SU-DHL-6 (cell line): Measurements from ENCODE around the gene CUX1.
"Not testable (repeated sequence)": the region's sequence is repeated elsewhere in the genome, so short reads cannot be mapped to it uniquely, and the experiment has no call there.

Source experiments
- H2AFZ ChIP-seq: fragments of 200-600 bp; sonication (generic); 2 replicates; pipeline ENCODE4 v1.6.1; 2014; ENCODE audit warnings: low read depth, mild to moderate bottlenecking, moderate library complexity, mixed read lengths, antibody characterized with exemption, low read length; ENCODE audit not compliant: severe bottlenecking
- H3F3A ChIP-seq: fragments of 200-600 bp; shearing (Covaris generic); 2 replicates; pipeline ENCODE4 v1.6.0; 2016; ENCODE audit warnings: antibody characterized with exemption, mild to moderate bottlenecking; ENCODE audit not compliant: insufficient read depth
- H3K27ac ChIP-seq: fragments of 200-600 bp; sonication (generic); 2 replicates; pipeline ENCODE4 v1.5.1; 2016; ENCODE audit warnings: low read depth, mild to moderate bottlenecking, low read length, moderate library complexity, mixed read lengths
- H3K27me3 ChIP-seq: fragments of 200-600 bp; sonication (generic), shearing (Covaris generic); 2 replicates; pipeline ENCODE4 v1.6.0; 2014; ENCODE audit warnings: mild to moderate bottlenecking, low read length
- H3K36me3 ChIP-seq: fragments of 200-600 bp; sonication (generic); 2 replicates; pipeline ENCODE4 v1.6.1; 2014; ENCODE audit warnings: mild to moderate bottlenecking, low read length, mixed read lengths
- H3K4me2 ChIP-seq: fragments of 300-600, 200-600 bp; shearing (Covaris generic), sonication (generic); 2 replicates; pipeline ENCODE4 v1.6.0; 2014; ENCODE audit warnings: low read length, low read depth, mild to moderate bottlenecking; ENCODE audit not compliant: poor library complexity, severe bottlenecking
- H3K4me3 ChIP-seq: fragments of 200-600 bp; sonication (generic); 2 replicates; pipeline ENCODE4 v1.5.1; 2014; ENCODE audit warnings: antibody characterized with exemption, low read length, mild to moderate bottlenecking, mixed read lengths; ENCODE audit not compliant: insufficient read depth, poor library complexity, severe bottlenecking
- H3K79me2 ChIP-seq: fragments of 200-600 bp; sonication (generic); 2 replicates; pipeline ENCODE4 v1.6.1; 2014; ENCODE audit warnings: mild to moderate bottlenecking, low read length, moderate library complexity; ENCODE audit not compliant: insufficient read depth
- H3K9ac ChIP-seq: fragments of 200-600 bp; sonication (generic); 2 replicates; pipeline ENCODE4 v1.7.0; 2014; ENCODE audit warnings: mild to moderate bottlenecking, low read length
- H3K9me2 ChIP-seq: fragments of 200-600 bp; sonication (generic); replicated peaks from 2 replicates; pipeline ENCODE4 v1.6.1; 2014; ENCODE audit warnings: low read length; ENCODE audit not compliant: insufficient read depth
- H3K9me3 ChIP-seq: fragments of 200-600 bp; sonication (generic); 2 replicates; pipeline ENCODE4 v1.6.1; 2014; ENCODE audit warnings: low read length, mixed read lengths; ENCODE audit not compliant: insufficient read depth
- H4K20me1 ChIP-seq: fragments of 200-600 bp; sonication (generic); 2 replicates; pipeline ENCODE4 v1.6.1; 2014; ENCODE audit warnings: low read depth, mild to moderate bottlenecking, antibody characterized with exemption, low read length, moderate library complexity, mixed read lengths
- EZH2phosphoT487 ChIP-seq: fragments of 200-600 bp; sonication (generic), shearing (Covaris generic); conservative IDR thresholded peaks from 2 replicates; pipeline ENCODE4 v1.6.1; 2018; ENCODE audit warnings: mild to moderate bottlenecking, antibody characterized with exemption, low read length, moderate library complexity, mixed read lengths
- TF ChIP-seq, protein P1 (sequence below): fragments of 200-600 bp; sonication (generic); IDR thresholded peaks from one replicate; pipeline ENCODE4 v1.5.1; 2017; ENCODE audit warnings: antibody characterized with exemption, mild to moderate bottlenecking, low read length, moderate library complexity; ENCODE audit not compliant: insufficient read depth, poor library complexity, severe bottlenecking

CUX1 gene

DNA sequence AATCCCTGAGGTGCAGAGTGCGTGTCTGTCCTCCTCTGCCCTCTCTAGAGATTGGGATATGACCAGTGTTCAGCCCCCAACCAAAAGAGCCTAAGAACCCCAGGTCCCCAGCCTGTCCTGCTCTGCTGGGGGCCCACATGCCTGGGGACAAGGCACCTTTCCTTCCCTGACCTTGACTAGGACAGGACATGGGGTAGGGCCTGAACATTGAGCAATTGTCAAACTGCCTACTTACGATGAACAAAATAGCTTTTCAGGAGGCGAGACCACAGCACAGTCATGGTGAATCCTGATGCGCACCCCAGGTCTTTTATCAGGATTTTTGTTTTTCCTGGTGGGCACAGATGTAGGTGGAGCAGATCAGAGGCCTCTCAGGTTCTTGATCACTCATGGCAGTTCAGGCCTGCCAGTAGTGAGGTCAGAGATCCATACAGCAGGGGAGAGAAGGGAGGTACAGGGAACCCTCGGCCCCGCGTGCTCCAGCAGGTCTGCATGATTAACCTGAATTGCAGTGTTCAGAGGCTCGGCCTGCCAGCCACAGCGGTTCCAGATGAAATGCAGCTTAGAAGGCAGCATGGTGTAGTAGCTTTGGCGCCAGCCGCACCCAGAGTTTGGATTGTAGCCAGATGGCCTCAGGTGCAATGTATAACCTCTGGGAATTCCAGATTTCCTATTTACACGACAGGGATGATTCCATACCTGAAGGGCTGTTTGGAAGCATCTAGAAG lies 191.3 kb downstream of the CUX1 start:
- Histone ChIP-seq H3F3A (peaks cover 4% of the 10 kb centered on the region; the same call in 1 of the 2 replicates), H4K20me1 (peaks cover 6% of the 10 kb centered on the region; the same call in 1 of the 2 replicates), H2AFZ (no peak overlapping the region), H3K27ac (no peak overlapping the region), H3K36me3 (0 out of 2 replicates have a peak, but pooled peaks cover 4% of the 10 kb centered on the region), H3K4me3 (no peak overlapping the region), H3K9ac (no peak overlapping the region), H3K9me3 (no peaks in the 10 kb centered on the region), H3K27me3 (no peaks in the 10 kb centered on the region), H3K9me2 (no peaks in the 10 kb centered on the region), H3K79me2 (peaks cover 99% of the 10 kb centered on the region), H3K4me2 (no peak overlapping the region)
- TF ChIP-seq, protein P1, sequence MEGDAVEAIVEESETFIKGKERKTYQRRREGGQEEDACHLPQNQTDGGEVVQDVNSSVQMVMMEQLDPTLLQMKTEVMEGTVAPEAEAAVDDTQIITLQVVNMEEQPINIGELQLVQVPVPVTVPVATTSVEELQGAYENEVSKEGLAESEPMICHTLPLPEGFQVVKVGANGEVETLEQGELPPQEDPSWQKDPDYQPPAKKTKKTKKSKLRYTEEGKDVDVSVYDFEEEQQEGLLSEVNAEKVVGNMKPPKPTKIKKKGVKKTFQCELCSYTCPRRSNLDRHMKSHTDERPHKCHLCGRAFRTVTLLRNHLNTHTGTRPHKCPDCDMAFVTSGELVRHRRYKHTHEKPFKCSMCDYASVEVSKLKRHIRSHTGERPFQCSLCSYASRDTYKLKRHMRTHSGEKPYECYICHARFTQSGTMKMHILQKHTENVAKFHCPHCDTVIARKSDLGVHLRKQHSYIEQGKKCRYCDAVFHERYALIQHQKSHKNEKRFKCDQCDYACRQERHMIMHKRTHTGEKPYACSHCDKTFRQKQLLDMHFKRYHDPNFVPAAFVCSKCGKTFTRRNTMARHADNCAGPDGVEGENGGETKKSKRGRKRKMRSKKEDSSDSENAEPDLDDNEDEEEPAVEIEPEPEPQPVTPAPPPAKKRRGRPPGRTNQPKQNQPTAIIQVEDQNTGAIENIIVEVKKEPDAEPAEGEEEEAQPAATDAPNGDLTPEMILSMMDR: no peak
- TF ChIP-seq EZH2phosphoT487: no peak

DNA sequence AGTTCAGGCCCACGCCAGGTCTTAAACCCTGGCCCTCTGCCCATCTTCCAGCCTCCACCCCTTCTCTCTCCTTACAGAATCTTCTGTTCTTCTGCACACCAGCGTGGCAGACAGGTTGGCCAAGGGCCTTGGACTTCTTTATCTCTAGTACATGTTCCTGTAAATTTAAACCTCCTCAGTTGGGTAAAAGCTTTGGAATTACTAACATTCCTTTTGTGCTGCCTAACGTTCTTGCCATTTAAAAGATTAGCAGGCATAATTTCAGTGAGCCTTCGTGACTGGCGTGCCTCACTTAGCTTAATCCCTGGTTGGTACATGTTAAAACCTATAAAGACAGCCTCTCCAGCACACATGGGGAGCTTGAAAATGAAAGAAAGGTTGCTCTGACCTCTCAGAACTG lies 192.2 kb downstream of the CUX1 start:
- Histone ChIP-seq H3K27ac (no peak overlapping the region), H3K9me2 (no peaks in the 10 kb centered on the region), H3K9me3 (no peaks in the 10 kb centered on the region), H3F3A (peaks cover 4% of the 10 kb centered on the region; the same call in 1 of the 2 replicates), H3K4me2 (no peak overlapping the region), H3K27me3 (no peaks in the 10 kb centered on the region), H3K36me3 (peaks cover 10% of the 10 kb centered on the region; the same call in 1 of the 2 replicates), H3K9ac (no peak overlapping the region), H2AFZ (no peak overlapping the region), H3K79me2 (peaks cover 99% of the 10 kb centered on the region), H3K4me3 (no peak overlapping the region), H4K20me1 (peaks cover 4% of the 10 kb centered on the region; the same call in 1 of the 2 replicates)
- TF ChIP-seq, protein P1: no peak
- TF ChIP-seq EZH2phosphoT487: no peak

DNA sequence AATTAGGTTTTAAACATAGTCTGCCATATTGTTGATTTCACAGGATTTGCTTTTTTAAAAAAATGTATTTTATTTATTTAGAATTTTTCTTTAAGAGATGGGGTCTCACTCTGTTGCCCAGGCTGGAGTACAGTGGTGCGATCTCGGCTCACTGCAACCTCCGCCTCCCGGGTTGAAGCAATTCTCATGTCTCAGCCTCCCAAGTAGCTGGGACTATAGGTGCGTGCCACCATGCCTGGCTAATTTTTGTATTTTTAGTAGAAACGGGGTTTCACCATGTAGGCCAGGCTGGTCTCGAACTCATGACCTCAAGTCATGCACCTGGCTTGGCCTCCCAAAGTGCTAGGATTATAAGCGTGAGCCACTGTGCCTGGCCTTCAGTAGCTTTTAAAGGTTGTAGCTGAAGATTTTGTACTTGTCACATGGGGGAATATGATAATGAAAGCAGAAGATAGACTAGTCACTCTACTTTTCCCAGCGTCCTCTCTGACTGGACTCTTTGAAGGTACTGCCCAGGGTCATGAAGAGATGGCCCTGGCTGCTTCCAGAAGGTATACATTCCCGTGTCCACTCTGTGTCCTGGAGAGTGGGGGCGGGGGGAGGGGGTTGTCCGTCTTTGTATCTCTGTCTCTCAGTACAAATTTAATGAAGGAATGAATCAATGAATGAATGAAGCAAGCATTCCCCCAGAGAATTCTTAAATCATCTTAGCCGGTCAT lies 194.8 kb downstream of the CUX1 start:
- not testable (repeated sequence) for H3K27ac ChIP-seq, H3K27me3 ChIP-seq, H3K9ac ChIP-seq, H4K20me1 ChIP-seq, H3K9me3 ChIP-seq, H3K4me3 ChIP-seq, H3F3A ChIP-seq, H2AFZ ChIP-seq, H3K4me2 ChIP-seq, H3K9me2 ChIP-seq
- Histone ChIP-seq H3K79me2 (peaks cover 99% of the 10 kb centered on the region), H3K36me3 (peaks cover 13% of the 10 kb centered on the region; the same call in 1 of the 2 replicates)
